ENCODE data around the gene RAB23. TPM values are rescaled to one million over a fixed set of nuclear protein-coding genes. Genes with fewer than 3 reads are reported as not detected.

The RAB23 gene
- total RNA-seq, 1 donor from 2014 or later, result 11.3 TPM

- ATAC-seq (no peak), DNase-seq (no peak)
- intact Hi-C loops (cut with DNase I), result no loop called here
These were observed 13.1 kb downstream of the RAB23 start for GRCh38 chr6:57209030-57209429.

GRCh38 chr6:57207872-57208271 lies 14.2 kb downstream of the RAB23 start:
- Histone ChIP-seq H3K4me3 (no peak overlapping the region), H3K27me3 (ENCODE audit: low read depth) (no peaks in the 10 kb centered on the region), H3K4me1 (no peaks in the 10 kb centered on the region), H3K36me3 (no peaks in the 10 kb centered on the region), H3K27ac (no peak overlapping the region), H3K9me3 (no peaks in the 10 kb centered on the region)
- no peak for ATAC-seq
- no peak for TF ChIP-seq CTCF (IDR thresholded peaks at IDR 0.05)
- DNase-seq, result no peak
- intact Hi-C loops (cut with DNase I), result no loop called here

More at GRCh38 chr6:57209030-57209429, 13.1 kb downstream of the RAB23 start:
- Histone ChIP-seq H3K9me3 (no peaks in the 10 kb centered on the region), H3K4me3 (no peak overlapping the region), H3K4me1 (no peaks in the 10 kb centered on the region), H3K27me3 (ENCODE audit: low read depth) (no peaks in the 10 kb centered on the region), H3K36me3 (no peaks in the 10 kb centered on the region), H3K27ac (no peak overlapping the region)
- no peak for TF ChIP-seq CTCF (IDR thresholded peaks at IDR 0.05)

GRCh38 chr6:57207141-57207540 lies 15.0 kb downstream of the RAB23 start:
- Histone ChIP-seq H3K36me3 (no peaks in the 10 kb centered on the region), H3K27me3 (ENCODE audit: low read depth) (no peaks in the 10 kb centered on the region), H3K27ac (no peak overlapping the region), H3K9me3 (no peaks in the 10 kb centered on the region), H3K4me3 (no peak overlapping the region), H3K4me1 (no peaks in the 10 kb centered on the region)
- DNase-seq (no peak), ATAC-seq (no peak)
- TF ChIP-seq CTCF (IDR thresholded peaks at IDR 0.05), result no peak
- intact Hi-C loops (cut with DNase I), result no loop called here

- ATAC-seq, result no peak
- no peaks in the 10 kb centered on the region for H3K36me3 ChIP-seq
- no peaks in the 10 kb centered on the region for H3K27me3 ChIP-seq (ENCODE audit: low read depth)
- DNase-seq, result no peak
- H3K27ac ChIP-seq, result no peak overlapping the region
- no peak overlapping the region for H3K4me3 ChIP-seq
- TF ChIP-seq CTCF (IDR thresholded peaks at IDR 0.05), result no peak
- no peaks in the 10 kb centered on the region for H3K9me3 ChIP-seq
- H3K4me1 ChIP-seq, result no peaks in the 10 kb centered on the region
- intact Hi-C loops (cut with DNase I), result no loop called here
These were observed 16.4 kb downstream of the RAB23 start for GRCh38 chr6:57205550-57206328.

- Histone ChIP-seq H3K4me3 (no peak overlapping the region), H3K27me3 (ENCODE audit: low read depth) (no peaks in the 10 kb centered on the region), H3K9me3 (no peaks in the 10 kb centered on the region), H3K36me3 (no peaks in the 10 kb centered on the region), H3K4me1 (peaks cover 3% of the 10 kb centered on the region), H3K27ac (no peak overlapping the region)
- no peak for DNase-seq
- TF ChIP-seq CTCF (IDR thresholded peaks at IDR 0.05), result no peak
- intact Hi-C loops (cut with DNase I), result no loop called here
- no peak for ATAC-seq
These were observed 20.4 kb downstream of the RAB23 start for GRCh38 chr6:57201718-57202117.
